ENCODE data around the gene CHMP6.

Gene CHMP6

GRCh38 chr17:80971704-80972304 is 19.8 kb upstream of the CHMP6 start:
- DNase-seq, result no peak

GRCh38 chr17:80976701-80977100 is 14.9 kb upstream of the CHMP6 start:
- DNase-seq, result no peak

GRCh38 chr17:80977172-80977571 is 14.5 kb upstream of the CHMP6 start:
- DNase-seq, result no peak

GRCh38 chr17:80978499-80979497 is 12.8 kb upstream of the CHMP6 start:
- no peak for DNase-seq

GRCh38 chr17:80979547-80980378 is 11.9 kb upstream of the CHMP6 start:
- no peak for DNase-seq

- no peak for DNase-seq
Measured at GRCh38 chr17:80980397-80981061, 11.1 kb upstream of the CHMP6 start.

GRCh38 chr17:80981062-80981902 is 10.4 kb upstream of the CHMP6 start:
- DNase-seq, result no peak

GRCh38 chr17:80981929-80982425 is 9.7 kb upstream of the CHMP6 start:
- DNase-seq, result no peak

- DNase-seq, result no peak
Measured at GRCh38 chr17:80982426-80982974, 9.1 kb upstream of the CHMP6 start.

- DNase-seq, result no peak
Measured at GRCh38 chr17:80983545-80983944, 8.1 kb upstream of the CHMP6 start.

GRCh38 chr17:80984749-80985148 is 6.9 kb upstream of the CHMP6 start:
- no peak for DNase-seq

GRCh38 chr17:80986046-80986445 is 5.6 kb upstream of the CHMP6 start:
- DNase-seq, result no peak

- no peak for DNase-seq
Measured at GRCh38 chr17:80986816-80987475, 4.7 kb upstream of the CHMP6 start.

GRCh38 chr17:80987941-80988461 is 3.6 kb upstream of the CHMP6 start:
- no peak for DNase-seq

- DNase-seq, result no peak
Measured at GRCh38 chr17:80989586-80989913, 2.1 kb upstream of the CHMP6 start.

- DNase-seq, result no peak
Measured at GRCh38 chr17:80990921-80991644, 558 bp upstream of the CHMP6 start.

- DNase-seq, result no peak
Measured at GRCh38 chr17:80992077-80992947, 671 bp downstream of the CHMP6 start.

GRCh38 chr17:80992948-80993624 is 1.4 kb downstream of the CHMP6 start:
- no peak for DNase-seq

Measured in GDM1 (cell line).